B cell (primary cell): ENCODE data around the gene RNU6-7. TPM values are rescaled to one million over a fixed set of nuclear protein-coding genes. Genes with fewer than 3 reads are reported as not detected.

ENCODE experiments used
- ATAC-seq: fragments of 200-7000 bp; cut with Tn5 transposase; one replicate; pipeline ENCODE4 v1.10.0; 2021; ENCODE audit warnings: low read depth, mild to moderate bottlenecking, moderate number of reproducible peaks, moderate library complexity
- CTCF ChIA-PET: fragments of 350-600 bp; sonication (Branson Sonifier 250); formaldehyde crosslinking; loops from one replicate; lab custom pipeline; 2021; ENCODE audit warnings: antibody characterized with exemption, inconsistent platforms; lab: Charles Lee
- POLR2A ChIA-PET: fragments of 350-600 bp; sonication (Branson Sonifier 250); formaldehyde crosslinking; loops from one replicate; lab custom pipeline; 2021; ENCODE audit warnings: antibody characterized with exemption; lab: Charles Lee
- DNase-seq: peaks from one replicate; pipeline ENCODE4 v3.0.0; 2013
- H2AFZ ChIP-seq: 2 replicates; pipeline ENCODE4 v1.6.1; 2012; ENCODE audit warnings: mild to moderate bottlenecking, low read depth, low read length; ENCODE audit not compliant: insufficient read depth, poor library complexity, severe bottlenecking
- H3K27ac ChIP-seq, 2 donors: 1 replicate in 1 of 2; 2 replicates in 1 of 2; pipeline ENCODE4 v1.5.1; 2012 to 2013; ENCODE audit warnings: low read length in 2 of 2, mild to moderate bottlenecking in 2 of 2, moderate library complexity in 1 of 2
- H3K27me3 ChIP-seq, 4 experiments: fragments of 200-600 bp in 1 of 4; sonication (generic) in 1 of 4; replicated peaks in 1 of 4; 1 replicate in 2 of 4; 2 replicates in 2 of 4; pipeline versions ENCODE4 v1.6.1 to v1.7.0; 2013 to 2016; ENCODE audit warnings: low read length in 3 of 4, mild to moderate bottlenecking in 2 of 4, mixed read lengths in 1 of 4, moderate library complexity in 1 of 4; ENCODE audit not compliant: insufficient read depth in 4 of 4, control insufficient read depth in 3 of 4; ENCODE audit errors: control extremely low read depth in 1 of 4
- H3K36me3 ChIP-seq, 2 experiments: replicated peaks in 1 of 2; 1 replicate in 1 of 2; 2 replicates in 1 of 2; pipeline versions ENCODE4 v1.6.1 to v1.7.1; 2013; ENCODE audit warnings: low read length in 1 of 2; ENCODE audit not compliant: insufficient read depth in 2 of 2, control insufficient read depth in 1 of 2; ENCODE audit errors: control extremely low read depth in 1 of 2, extremely low read depth in 1 of 2
- H3K4me1 ChIP-seq, 2 donors: fragments of 200-600 bp in 1 of 2; sonication (generic) in 1 of 2; 1 replicate in 1 of 2; 2 replicates in 1 of 2; pipeline versions ENCODE4 v1.5.1 to v1.6.1; 2013 to 2017; ENCODE audit warnings: low read length in 2 of 2; ENCODE audit not compliant: control insufficient read depth in 2 of 2, insufficient read depth in 2 of 2
- H3K4me2 ChIP-seq: replicated peaks from 2 replicates; pipeline ENCODE3; 2012; ENCODE audit warnings: mild to moderate bottlenecking, low read depth, low read length; ENCODE audit not compliant: poor library complexity, severe bottlenecking
- H3K4me3 ChIP-seq, 5 experiments: fragments of 200-600 bp in 1 of 5; sonication (generic) in 1 of 5; 1 replicate in 3 of 5; 2 replicates in 2 of 5; pipeline versions ENCODE4 v1.5.1 to v1.7.0; 2011 to 2016; ENCODE audit warnings: low read length in 4 of 5, mild to moderate bottlenecking in 4 of 5, low read depth in 2 of 5, control low read depth in 1 of 5, moderate library complexity in 1 of 5; ENCODE audit not compliant: insufficient read depth in 1 of 5; ENCODE audit errors: control extremely low read depth in 1 of 5, extremely low read depth in 1 of 5
- H3K79me2 ChIP-seq: fragments of 200-600 bp; sonication (generic); one replicate; pipeline ENCODE4 v1.6.0; 2016; ENCODE audit warnings: low read length; ENCODE audit not compliant: control insufficient read depth, insufficient read depth
- H3K9ac ChIP-seq: fragments of 200-600 bp; sonication (generic); 2 replicates; pipeline ENCODE4 v1.6.1; 2017; ENCODE audit warnings: mild to moderate bottlenecking, low read length, moderate library complexity
- H3K9me3 ChIP-seq, 3 donors: one replicate each; pipeline versions ENCODE4 v1.6.1 to v1.7.1; 2013; ENCODE audit warnings: low read length in 2 of 3; ENCODE audit not compliant: control insufficient read depth in 2 of 3, insufficient read depth in 1 of 3; ENCODE audit errors: control extremely low read depth in 1 of 3
- H4K20me1 ChIP-seq: 2 replicates; pipeline ENCODE4 v1.6.0; 2012; ENCODE audit warnings: mild to moderate bottlenecking, low read length; ENCODE audit not compliant: insufficient read depth, control insufficient read depth, poor library complexity, severe bottlenecking
- H3K27ac Mint-ChIP-seq: one replicate; pipeline ENCODE4 v1.8.0; 2021; ENCODE audit warnings: mixed read lengths
- H3K27me3 Mint-ChIP-seq: one replicate; pipeline ENCODE4 v1.8.0; 2021; ENCODE audit warnings: mixed read lengths
- H3K4me1 Mint-ChIP-seq: one replicate; pipeline ENCODE4 v1.8.0; 2021; ENCODE audit warnings: mixed read lengths
- H3K4me3 Mint-ChIP-seq: one replicate; pipeline ENCODE4 v1.8.0; 2021; ENCODE audit warnings: mixed read lengths
- H3K9me3 Mint-ChIP-seq: one replicate; pipeline ENCODE4 v1.8.0; 2022; ENCODE audit warnings: mixed read lengths; ENCODE audit not compliant: insufficient read depth
- EZH2 ChIP-seq: IDR thresholded peaks from 2 replicates; pipeline ENCODE4 v1.6.1; 2012; ENCODE audit warnings: borderline replicate concordance, low read depth, mild to moderate bottlenecking, moderate library complexity, low read length; ENCODE audit not compliant: insufficient read depth, poor library complexity, severe bottlenecking
- WGBS: methylation state at CpG from one replicate; pipeline ENCODE4 v1.1.5; 2013; ENCODE audit warnings: missing lambda C conversion rate; ENCODE audit not compliant: insufficient coverage; 5-methylcytosine and 5-hydroxymethylcytosine counted together
- intact Hi-C: fragments of 100-400 bp; cut with micrococcal nuclease; formaldehyde crosslinking; loops from one replicate; pipeline ENCODE4 v1.10.0; 2022
- polyA plus RNA-seq: library from polyadenylated mRNA; depleted of rRNA; stranded (reverse); fragments of >200 nt; gene quantifications from 2 replicates; pipeline ENCODE4 v1.2.3, GENCODE V29; 2012
- total RNA-seq, 2 donors: library from RNA; stranded (reverse); fragments of 120-200 nt in 1 of 2; gene quantifications; 1 replicate in 1 of 2; 2 replicates in 1 of 2; pipeline versions ENCODE4 v1.2.3 to v1.2.4, GENCODE V29; 2013 to 2022
- TF ChIP-seq, protein P1 (sequence below): fragments of 200-600 bp; IDR thresholded peaks from one replicate; pipeline ENCODE4 v1.8.0; 2022; ENCODE audit warnings: antibody characterized with exemption, mild to moderate bottlenecking

RNU6-7 gene
- total and polyA plus RNA-seq, 2 donors (not counting 1 experiment from before 2014, with no cell fraction given): not detected

DNA sequence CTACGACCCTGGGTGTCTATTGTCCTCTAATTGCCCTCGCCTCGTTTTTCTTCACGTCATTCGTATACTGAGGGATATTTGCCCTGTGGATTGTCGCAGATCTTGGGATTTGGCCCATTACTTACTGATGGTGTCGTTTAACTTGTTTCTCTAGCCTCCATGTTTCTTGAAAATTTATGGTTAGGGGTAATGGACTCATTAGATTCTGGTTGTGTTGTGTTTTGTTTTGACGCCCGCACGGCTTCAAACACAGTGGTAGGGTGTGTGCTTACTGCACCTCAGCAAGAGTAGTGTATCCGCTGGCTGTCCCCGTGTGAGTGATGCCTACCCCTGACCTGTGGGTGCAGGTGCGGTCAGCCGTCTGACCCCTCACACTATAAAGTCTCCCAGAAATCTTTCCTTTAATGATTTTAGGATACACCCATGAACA, 2.1 kb downstream of the RNU6-7 start:
- H3K36me3 ChIP-seq: no peaks in the 10 kb centered on the region
- ChIA-PET CTCF (interaction anchor here (1.0 to 2.5 kb wide), 6 partner anchors 11 to 131 kb away, joined by 3 to 13 read pairs (median 4); partner anchors contain the start of gene ARHGAP5), POLR2A (interaction anchor here (1.0 to 2.4 kb wide), 2 partner anchors 127 to 784 kb away, joined by 3 to 33 read pairs; partner anchors contain the start of genes ARHGAP5 and HEATR5A)
- peak overlapping the region; percentile 86 for H2AFZ ChIP-seq
- H3K4me3 Mint-ChIP-seq: peak overlapping the region; percentile 92
- peaks cover 48% of the 10 kb centered on the region for H3K4me1 Mint-ChIP-seq
- H4K20me1 ChIP-seq: no peaks in the 10 kb centered on the region
- peak overlapping the region; percentile 77 for H3K4me2 ChIP-seq
- H3K4me1 ChIP-seq: peaks cover 13 to 27% of the 10 kb centered on the region in 2 donors
- no peak for TF ChIP-seq EZH2
- TF ChIP-seq, protein P1, sequence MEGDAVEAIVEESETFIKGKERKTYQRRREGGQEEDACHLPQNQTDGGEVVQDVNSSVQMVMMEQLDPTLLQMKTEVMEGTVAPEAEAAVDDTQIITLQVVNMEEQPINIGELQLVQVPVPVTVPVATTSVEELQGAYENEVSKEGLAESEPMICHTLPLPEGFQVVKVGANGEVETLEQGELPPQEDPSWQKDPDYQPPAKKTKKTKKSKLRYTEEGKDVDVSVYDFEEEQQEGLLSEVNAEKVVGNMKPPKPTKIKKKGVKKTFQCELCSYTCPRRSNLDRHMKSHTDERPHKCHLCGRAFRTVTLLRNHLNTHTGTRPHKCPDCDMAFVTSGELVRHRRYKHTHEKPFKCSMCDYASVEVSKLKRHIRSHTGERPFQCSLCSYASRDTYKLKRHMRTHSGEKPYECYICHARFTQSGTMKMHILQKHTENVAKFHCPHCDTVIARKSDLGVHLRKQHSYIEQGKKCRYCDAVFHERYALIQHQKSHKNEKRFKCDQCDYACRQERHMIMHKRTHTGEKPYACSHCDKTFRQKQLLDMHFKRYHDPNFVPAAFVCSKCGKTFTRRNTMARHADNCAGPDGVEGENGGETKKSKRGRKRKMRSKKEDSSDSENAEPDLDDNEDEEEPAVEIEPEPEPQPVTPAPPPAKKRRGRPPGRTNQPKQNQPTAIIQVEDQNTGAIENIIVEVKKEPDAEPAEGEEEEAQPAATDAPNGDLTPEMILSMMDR: no peak
- no peaks in the 10 kb centered on the region for H3K27me3 Mint-ChIP-seq
- peak overlapping the region; percentile 99 for H3K27ac Mint-ChIP-seq
- peak overlapping the region; percentile 99 for H3K27ac ChIP-seq
- H3K9me3 Mint-ChIP-seq: no peaks in the 10 kb centered on the region
- no peaks in the 10 kb centered on the region for H3K27me3 ChIP-seq
- 2% methylated on average over 10 of the region's 14 CpGs for WGBS
- H3K9ac ChIP-seq: peak overlapping the region; percentile 93
- intact Hi-C loops: loop anchor here (1.0 to 10.0 kb wide), 8 partner anchors 48 to 1645 kb away; partner anchors contain the start of genes AP4S1, G2E3, HEATR5A and HECTD1
- H3K9me3 ChIP-seq: peaks cover 0 to 1% (median 0%) of the 10 kb centered on the region in 3 donors
- peak overlapping the region; percentile 67 to 88 (median 87) for H3K4me3 ChIP-seq
- ATAC-seq (no peak), DNase-seq (peak; percentile 54)
- no peaks in the 10 kb centered on the region for H3K79me2 ChIP-seq

DNA sequence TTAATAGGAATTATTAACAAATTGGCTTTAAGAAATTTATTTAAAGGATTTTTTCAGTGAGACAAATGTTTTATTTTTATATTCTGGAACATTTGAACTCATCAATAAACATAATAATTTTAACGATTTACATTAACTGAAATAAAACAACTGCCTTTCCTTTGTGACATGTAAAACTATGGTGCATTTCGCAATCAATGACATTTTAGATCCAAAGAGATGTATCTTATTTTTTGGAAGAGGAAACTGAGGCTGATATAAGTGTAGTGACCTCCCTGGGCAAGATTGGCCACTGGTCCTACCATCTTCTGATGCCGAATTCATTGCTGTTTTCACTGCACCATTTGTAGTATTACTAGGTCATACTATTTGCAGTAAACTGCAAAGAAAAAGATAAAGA, 3.7 kb downstream of the RNU6-7 start:
- H3K4me2 ChIP-seq: no peak overlapping the region
- no peaks in the 10 kb centered on the region for H3K79me2 ChIP-seq
- H2AFZ ChIP-seq: no peak overlapping the region
- intact Hi-C loops: loop anchor here (10.0 kb wide), 1 partner anchor 51 kb away; no protein-coding TSS in a partner anchor
- Mint-ChIP-seq H3K4me3 (peak overlapping the region; percentile 26), H3K9me3 (no peaks in the 10 kb centered on the region), H3K4me1 (peaks cover 42% of the 10 kb centered on the region), H3K27me3 (peaks cover 3% of the 10 kb centered on the region), H3K27ac (no peak overlapping the region)
- no peaks in the 10 kb centered on the region for H3K36me3 ChIP-seq
- ChIA-PET CTCF (interaction anchor here (1.1 to 1.4 kb wide), 2 partner anchors 129 to 136 kb away, joined by 3 to 5 read pairs; partner anchors contain the start of gene ARHGAP5), POLR2A (no interaction called here)
- peaks cover 7 to 20% of the 10 kb centered on the region in 2 donors for H3K4me1 ChIP-seq
- H3K27ac ChIP-seq: no peak overlapping the region
- ATAC-seq (no peak), DNase-seq (no peak)
- no peak overlapping the region for H3K4me3 ChIP-seq
- TF ChIP-seq, protein P1: no peak
- TF ChIP-seq EZH2: no peak
- peaks cover 0 to 1% (median 0%) of the 10 kb centered on the region in 3 donors for H3K9me3 ChIP-seq
- H3K9ac ChIP-seq: no peak overlapping the region
- H3K27me3 ChIP-seq: no peaks in the 10 kb centered on the region
- no CpG with 5 or more reads among the region's 3 CpGs for WGBS
- H4K20me1 ChIP-seq: no peaks in the 10 kb centered on the region
